Kidney (tissue), 14 donors: ENCODE measurements around the gene RERE. TPM values are rescaled to one million over a fixed set of nuclear protein-coding genes. Genes with fewer than 3 reads are reported as not detected.
A peak's percentile ranks its signal among the peaks of the same experiment; 100 is the strongest.

Experiments used
- DNase-seq, 5 donors: peaks; one replicate each; pipeline ENCODE4 v3.0.0-alpha.2; 2013 to 2020
- FAIRE-seq: peaks from 2 replicates; lab custom pipeline; 2012; peaks lifted over from hg19 to GRCh38; lab: Jason Lieb, UNC
- H3K27ac ChIP-seq, 2 donors: one replicate each; pipeline ENCODE4 v1.7.0; 2013; ENCODE audit warnings: low read depth in 2 of 2, low read length in 2 of 2, inconsistent platforms in 1 of 2
- H3K27me3 ChIP-seq: one replicate; pipeline ENCODE4 v1.7.1; 2013; ENCODE audit warnings: low read length, inconsistent platforms; ENCODE audit not compliant: control insufficient read depth, insufficient read depth
- H3K36me3 ChIP-seq, 3 donors: one replicate each; pipeline versions ENCODE4 v1.7.0 to v1.7.1; 2013; ENCODE audit warnings: low read length in 3 of 3, control low read depth in 1 of 3, inconsistent platforms in 1 of 3; ENCODE audit not compliant: insufficient read depth in 3 of 3, control insufficient read depth in 2 of 3
- H3K4me1 ChIP-seq, 3 donors: one replicate each; pipeline versions ENCODE4 v1.7.0 to v1.7.1; 2013; ENCODE audit warnings: low read length in 3 of 3, inconsistent platforms in 1 of 3, low read depth in 1 of 3; ENCODE audit not compliant: control insufficient read depth in 2 of 3, insufficient read depth in 2 of 3
- H3K4me3 ChIP-seq, 3 donors: one replicate each; pipeline versions ENCODE4 v1.7.0 to v1.8.1; 2013; ENCODE audit warnings: low read length in 3 of 3, control low read depth in 1 of 3, inconsistent platforms in 1 of 3
- H3K9ac ChIP-seq, 3 donors: one replicate each; pipeline versions ENCODE4 v1.7.0 to v1.7.1; 2013; ENCODE audit warnings: low read length in 3 of 3, control low read depth in 1 of 3, inconsistent platforms in 1 of 3
- H3K9me3 ChIP-seq, 3 donors: one replicate each; pipeline versions ENCODE4 v1.7.0 to v1.7.1; 2013; ENCODE audit warnings: low read length in 3 of 3, control low read depth in 1 of 3, inconsistent platforms in 1 of 3; ENCODE audit not compliant: control insufficient read depth in 2 of 3, insufficient read depth in 1 of 3
- intact Hi-C: fragments of 100-400 bp; cut with DNase I; formaldehyde crosslinking; loops from one replicate; pipeline ENCODE4 v1.11.1; 2022
- polyA plus RNA-seq: library from polyadenylated mRNA; stranded (reverse); fragments of 350-450 nt; fragmentation: Illumina TruSeq; extraction: RNeasy Lipid Tissue Mini Kit (QIAGEN cat#74804); gene quantifications from one replicate; pipeline ENCODE4 v1.2.3, GENCODE V29; 2014; ENCODE audit warnings: low read depth, low replicate concordance; ENCODE audit not compliant: insufficient read depth
- total RNA-seq: library from RNA; stranded (reverse); fragmentation: NEBNext Ultra II Directional; extraction: Animal tissue kit (Norgen Biotek cat#: 25700); gene quantifications from one replicate; pipeline ENCODE4 v1.2.1, GENCODE V29; 2021
- TF ChIP-seq, protein P1 (sequence below): IDR thresholded peaks from 3 replicates; pipeline ENCODE4 v1.5.1; 2012; ENCODE audit warnings: mild to moderate bottlenecking, moderate library complexity, borderline replicate concordance; ENCODE audit not compliant: insufficient read depth; ENCODE audit errors: extremely low read depth
- donor health status: control.
- donor health status: control.
- donor health status: control.
- donor health status: control.
- donor health status: control.
- donor health status: DM: yes; HTN: yes; CAD: no.
- donor health status: Normal renal cell carcinoma (clear cell type).

Gene RERE
- total and polyA plus RNA-seq, 2 donors from 2014 or later = 37.2 to 176 TPM

- FAIRE-seq (no peak), DNase-seq (peak in 1 of 5 donors; percentile 31)
- Histone ChIP-seq H3K27ac (no peak overlapping the region), H3K36me3 (no peaks in the 10 kb centered on the region), H3K9me3 (no peaks in the 10 kb centered on the region), H3K9ac (peak overlapping the region in 2 of 3 donors; percentile 41 to 51), H3K27me3 (no peaks in the 10 kb centered on the region), H3K4me3 (peak overlapping the region; percentile 4 to 60 (median 50)), H3K4me1 (peaks cover 0 to 14% (median under 1%) of the 10 kb centered on the region in 3 donors)
- TF ChIP-seq, protein P1, sequence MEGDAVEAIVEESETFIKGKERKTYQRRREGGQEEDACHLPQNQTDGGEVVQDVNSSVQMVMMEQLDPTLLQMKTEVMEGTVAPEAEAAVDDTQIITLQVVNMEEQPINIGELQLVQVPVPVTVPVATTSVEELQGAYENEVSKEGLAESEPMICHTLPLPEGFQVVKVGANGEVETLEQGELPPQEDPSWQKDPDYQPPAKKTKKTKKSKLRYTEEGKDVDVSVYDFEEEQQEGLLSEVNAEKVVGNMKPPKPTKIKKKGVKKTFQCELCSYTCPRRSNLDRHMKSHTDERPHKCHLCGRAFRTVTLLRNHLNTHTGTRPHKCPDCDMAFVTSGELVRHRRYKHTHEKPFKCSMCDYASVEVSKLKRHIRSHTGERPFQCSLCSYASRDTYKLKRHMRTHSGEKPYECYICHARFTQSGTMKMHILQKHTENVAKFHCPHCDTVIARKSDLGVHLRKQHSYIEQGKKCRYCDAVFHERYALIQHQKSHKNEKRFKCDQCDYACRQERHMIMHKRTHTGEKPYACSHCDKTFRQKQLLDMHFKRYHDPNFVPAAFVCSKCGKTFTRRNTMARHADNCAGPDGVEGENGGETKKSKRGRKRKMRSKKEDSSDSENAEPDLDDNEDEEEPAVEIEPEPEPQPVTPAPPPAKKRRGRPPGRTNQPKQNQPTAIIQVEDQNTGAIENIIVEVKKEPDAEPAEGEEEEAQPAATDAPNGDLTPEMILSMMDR = no peak
- intact Hi-C loops = loop anchor here (10.0 kb wide), 1 partner anchor 334 kb away; no protein-coding TSS in a partner anchor
Measured at GRCh38 chr1:8318436-8318835, 499.0 kb downstream of the RERE start.

- Histone ChIP-seq H3K27me3 (no peaks in the 10 kb centered on the region), H3K36me3 (no peaks in the 10 kb centered on the region), H3K4me1 (peaks cover 0 to 19% (median 5%) of the 10 kb centered on the region in 3 donors), H3K9ac (peak within 1 kb of the TSS in 2 of 3 donors; percentile 41 to 51), H3K9me3 (no peaks in the 10 kb centered on the region), H3K4me3 (peak within 1 kb of the TSS; percentile 4 to 60 (median 50)), H3K27ac (no peak within 1 kb of the TSS)
- DNase-seq (peak; percentile 77 to 91 (median 84)), FAIRE-seq (no peak)
- TF ChIP-seq, protein P1 = no peak
- intact Hi-C loops = loop anchor here (10.0 kb wide), 1 partner anchor 333 kb away; no protein-coding TSS in a partner anchor
Measured at GRCh38 chr1:8317647-8318381, 499.6 kb downstream of the RERE start, which contains the start of gene SLC45A1. SLC45A1 (plus strand) TSS chr1:8318114; CDS start chr1:8324330, 6,216 bp downstream.

DNA sequence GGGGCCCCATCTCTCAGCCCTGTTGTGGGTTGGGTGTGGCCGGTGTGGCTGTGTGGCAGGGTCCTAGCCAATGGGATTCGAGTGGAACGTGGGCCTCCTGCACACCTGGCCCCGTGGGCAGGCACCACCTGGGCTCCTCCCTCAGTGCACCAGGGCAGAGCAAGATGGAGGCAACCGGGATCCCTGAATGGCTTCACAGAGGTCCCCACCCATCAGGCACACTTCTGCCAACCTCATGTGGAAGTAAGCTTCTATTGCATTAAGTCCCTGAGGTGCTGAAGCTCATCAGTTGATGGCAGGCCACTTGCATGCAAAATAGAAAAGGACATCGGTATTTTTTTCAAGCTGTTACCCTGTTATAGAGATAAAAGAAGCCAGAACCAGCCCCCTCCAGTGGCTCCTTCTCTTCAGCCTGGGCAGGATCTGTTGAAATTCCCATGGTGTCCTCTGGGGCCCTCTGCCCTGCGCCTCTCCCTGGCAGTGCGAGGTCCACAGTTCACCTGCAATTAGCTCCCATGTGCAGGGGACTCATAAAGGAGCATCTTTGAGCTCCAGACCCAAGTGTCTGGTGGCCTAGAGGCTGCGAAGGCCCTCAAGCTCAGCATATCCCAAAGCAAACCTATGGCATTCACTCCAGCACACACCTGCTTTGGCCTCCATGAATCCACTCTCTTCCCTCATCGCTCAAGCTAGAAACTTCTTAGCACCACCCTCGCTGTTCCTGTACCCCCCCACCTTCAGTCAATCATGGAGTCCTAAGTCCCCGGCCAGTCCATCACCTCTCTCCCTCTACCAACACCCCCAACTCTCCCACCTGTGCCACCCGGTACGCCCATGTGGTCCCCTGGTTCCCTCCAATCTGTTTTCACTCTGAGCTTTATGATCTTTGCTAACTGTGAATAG is 501.6 kb downstream of the RERE start:
- H3K9ac ChIP-seq = no peak overlapping the region
- DNase-seq (no peak), FAIRE-seq (no peak)
- TF ChIP-seq, protein P1 = no peak
- peaks cover 0 to 4% (median 0%) of the 10 kb centered on the region in 3 donors for H3K9me3 ChIP-seq
- H3K27me3 ChIP-seq = no peaks in the 10 kb centered on the region
- intact Hi-C loops = loop anchor here (10.0 kb wide), 1 partner anchor 331 kb away; no protein-coding TSS in a partner anchor
- H3K27ac ChIP-seq = no peak overlapping the region
- H3K4me3 ChIP-seq = no peak overlapping the region
- H3K36me3 ChIP-seq = no peaks in the 10 kb centered on the region
- H3K4me1 ChIP-seq = peaks cover 0 to 19% (median 12%) of the 10 kb centered on the region in 3 donors
